A673 (cell line): ENCODE results near the gene HAUS2. TPM values are rescaled to one million over a fixed set of nuclear protein-coding genes. Genes with fewer than 3 reads are reported as not detected.

Experiments used
- BruUV-seq: library from RNA; stranded (reverse); fragments of 400-500 nt; replicated peaks from 2 replicates; lab custom pipeline; 2021; lab: Mats Ljungman, UMichigan
- CTCF ChIA-PET: fragments of 300-600 bp; sonication (Branson Sonifier 250); formaldehyde crosslinking; loops from one replicate; lab custom pipeline; 2022; ENCODE audit warnings: antibody characterized with exemption; lab: Charles Lee
- POLR2A ChIA-PET: fragments of 300-600 bp; sonication (Branson Sonifier 250); formaldehyde crosslinking; loops from one replicate; lab custom pipeline; 2022; ENCODE audit warnings: antibody characterized with exemption; ENCODE audit not compliant: low non-redundant PET; lab: Charles Lee
- DNase-seq: peaks from one replicate; pipeline ENCODE4 v3.0.0-alpha.2; 2015; ENCODE audit warnings: low spot score
- H3K27ac ChIP-seq: fragments of 200-600 bp; sonication (generic); 2 replicates; pipeline ENCODE4 v1.5.1; 2016; ENCODE audit warnings: mixed run types, low read depth, mild to moderate bottlenecking, mixed read lengths, antibody characterized with exemption, low read length; ENCODE audit not compliant: poor library complexity, severe bottlenecking
- H3K27me3 ChIP-seq: fragments of 200-600 bp; sonication (generic); replicated peaks from 2 replicates; pipeline ENCODE4 v1.6.1; 2017; ENCODE audit warnings: mixed run types, low read depth, mild to moderate bottlenecking, mixed read lengths, antibody characterized with exemption, low read length; ENCODE audit not compliant: insufficient read depth, poor library complexity
- H3K36me3 ChIP-seq: fragments of 200-600 bp; sonication (generic); 2 replicates; pipeline ENCODE4 v1.6.1; 2016; ENCODE audit warnings: mixed run types, mild to moderate bottlenecking, mixed read lengths, antibody characterized with exemption, low read length; ENCODE audit not compliant: insufficient read depth, poor library complexity, severe bottlenecking
- H3K4me1 ChIP-seq: fragments of 200-600 bp; sonication (generic); 2 replicates; pipeline ENCODE4 v1.6.1; 2017; ENCODE audit warnings: mixed run types, mild to moderate bottlenecking, mixed read lengths, antibody characterized with exemption, low read length; ENCODE audit not compliant: insufficient read depth, poor library complexity, severe bottlenecking
- H3K4me3 ChIP-seq: fragments of 200-600 bp; sonication (generic); 2 replicates; pipeline ENCODE4 v1.5.1; 2016; ENCODE audit warnings: low read depth, mixed run types, mild to moderate bottlenecking, mixed read lengths, low read length; ENCODE audit not compliant: poor library complexity, severe bottlenecking
- H3K9me3 ChIP-seq: fragments of 200-600 bp; sonication (generic); 2 replicates; pipeline ENCODE4 v1.6.1; 2016; ENCODE audit warnings: mixed run types, low read depth, mild to moderate bottlenecking, mixed read lengths, antibody characterized with exemption, low read length; ENCODE audit not compliant: poor library complexity, severe bottlenecking
- CTCF ChIP-seq: fragments of 300-800, 200-600 bp; sonication (generic); conservative IDR thresholded peaks from 2 replicates; pipeline ENCODE4 v1.5.1; 2017; ENCODE audit warnings: low read depth, mild to moderate bottlenecking, antibody characterized with exemption, low read length, moderate library complexity, mixed read lengths
- EZH2 ChIP-seq: fragments of 200-600 bp; sonication (generic); IDR thresholded peaks from 2 replicates; pipeline ENCODE4 v1.6.1; 2017; ENCODE audit warnings: borderline replicate concordance, low read depth, mild to moderate bottlenecking, mixed read lengths, antibody characterized with exemption, low read length; ENCODE audit not compliant: poor library complexity, severe bottlenecking
- intact Hi-C: fragments of 100-400 bp; cut with micrococcal nuclease; formaldehyde crosslinking; loops from one replicate; pipeline ENCODE4 v1.10.0; 2022; ENCODE audit not compliant: unreplicated experiment
- total RNA-seq: library from RNA; stranded (reverse); gene quantifications from 2 replicates; pipeline ENCODE4 v1.2.3, GENCODE V29; 2021

Gene HAUS2
- total RNA-seq, 1 experiment from 2014 or later = 44.1 TPM

- Histone ChIP-seq H3K4me3 (no peak overlapping the region), H3K9me3 (no peaks in the 10 kb centered on the region), H3K27me3 (no peaks in the 10 kb centered on the region), H3K27ac (no peak overlapping the region), H3K36me3 (no peaks in the 10 kb centered on the region), H3K4me1 (peaks cover 21% of the 10 kb centered on the region)
- TF ChIP-seq EZH2 (no peak), CTCF (no peak)
- DNase-seq = no peak
- ChIA-PET POLR2A (no interaction called here), CTCF (no interaction called here)
- no TSS peak for BruUV-seq
- intact Hi-C loops = no loop called here
These were observed 63.8 kb downstream of the HAUS2 start for GRCh38 chr15:42612367-42612912.

- Histone ChIP-seq H3K4me3 (no peak overlapping the region), H3K9me3 (no peaks in the 10 kb centered on the region), H3K27ac (no peak overlapping the region), H3K36me3 (no peaks in the 10 kb centered on the region), H3K27me3 (no peaks in the 10 kb centered on the region), H3K4me1 (no peaks in the 10 kb centered on the region)
- POLR2A ChIA-PET = no interaction called here
- CTCF ChIA-PET = no interaction called here
- TF ChIP-seq CTCF (no peak), EZH2 (no peak)
- DNase-seq = no peak
- intact Hi-C loops = no loop called here
- BruUV-seq = no TSS peak
These were observed 67.5 kb downstream of the HAUS2 start for GRCh38 chr15:42616107-42616506.

Other genes starting within 250 kb of the HAUS2 start
- gene CAPN3, start 189.3 kb upstream of the HAUS2 start, total RNA-seq = 0.54 and 0.55 TPM in 2 replicates
- gene ZNF106, start 57.7 kb upstream of the HAUS2 start, total RNA-seq = 98.1 and 102 TPM in 2 replicates
- 112 and 124 TPM in 2 replicates for gene SNAP23, start 53.2 kb upstream of the HAUS2 start, total RNA-seq
- 28.7 and 32.7 TPM in 2 replicates for gene LRRC57, start within 50 bp of the HAUS2 start, total RNA-seq
- gene STARD9, start 26.8 kb downstream of the HAUS2 start, total RNA-seq = 12.0 and 16.4 TPM in 2 replicates
- 26.9 and 29.5 TPM in 2 replicates for gene CDAN1, start 188.3 kb downstream of the HAUS2 start, total RNA-seq